HepG2 (cell line): Measurements from ENCODE around the gene TTC17. TPM values are rescaled to one million over a fixed set of nuclear protein-coding genes. Genes with fewer than 3 reads are reported as not detected.

Source experiments
- CREB1 ChIP-seq, 2 experiments: fragments of 450-650 bp in 1 of 2; IDR thresholded peaks; 2 replicates each; pipeline ENCODE4 v1.6.1; 2016 to 2017; ENCODE audit warnings: control low read depth in 1 of 2, mild to moderate bottlenecking in 1 of 2, missing compliant biosample characterization in 1 of 2, missing genetic modification characterization in 1 of 2
- ETV6 ChIP-seq: sonication (generic); formaldehyde crosslinking; conservative IDR thresholded peaks from 2 replicates; pipeline ENCODE4 v1.4.0; 2020; ENCODE audit warnings: missing genetic modification reagents
- JARID2 ChIP-seq: sonication (generic); formaldehyde crosslinking; IDR thresholded peaks from 2 replicates; pipeline ENCODE4 v1.8.1; 2023; ENCODE audit warnings: missing genetic modification reagents, inconsistent platforms; ENCODE audit not compliant: insufficient replicate concordance
- SP1 ChIP-seq, 2 experiments: fragments of 450-650 bp in 1 of 2; sonication (generic) in 1 of 2; formaldehyde crosslinking in 1 of 2; IDR thresholded peaks; 2 replicates each; pipeline versions ENCODE4 v1.4.0 to v1.6.1; 2016 to 2020; ENCODE audit warnings: missing genetic modification reagents in 1 of 2
- SRF ChIP-seq: IDR thresholded peaks from 2 replicates; pipeline ENCODE4 v1.6.1; 2011; ENCODE audit warnings: mild to moderate bottlenecking, low read depth, low read length, moderate library complexity
- ZNF354B ChIP-seq: sonication (generic); formaldehyde crosslinking; IDR thresholded peaks from 2 replicates; pipeline ENCODE4 v1.8.0; 2022; ENCODE audit warnings: mild to moderate bottlenecking, missing genetic modification reagents
- ZNF552 ChIP-seq: sonication (generic); formaldehyde crosslinking; IDR thresholded peaks from 2 replicates; pipeline ENCODE4 v1.9.0; 2022; ENCODE audit warnings: missing genetic modification reagents, mild to moderate bottlenecking, borderline replicate concordance
- ZNF570 ChIP-seq: sonication (generic); formaldehyde crosslinking; IDR thresholded peaks from 2 replicates; pipeline ENCODE4 v1.4.0; 2020; ENCODE audit warnings: mild to moderate bottlenecking, missing genetic modification reagents, borderline replicate concordance
- ZNF615 ChIP-seq: sonication (generic); formaldehyde crosslinking; IDR thresholded peaks from 2 replicates; pipeline ENCODE4 v1.5.0; 2020; ENCODE audit warnings: mild to moderate bottlenecking, missing genetic modification reagents, borderline replicate concordance
- polyA plus RNA-seq, 8 experiments: library from polyadenylated mRNA; depleted of rRNA in 3 of 8; stranded (reverse) in 7 of 8; unstranded in 1 of 8; fragments of >200 nt; fragmentation: Illumina TruSeq in 4 of 8; extraction: Trizol in 4 of 8; gene quantifications; 2 replicates each; pipeline versions ENCODE4 v1.2.1 to v1.2.3, GENCODE V29; 2011 to 2016; ENCODE audit warnings: low read depth in 4 of 8, missing spikeins in 1 of 8, mixed read lengths in 1 of 8; ENCODE audit not compliant: insufficient read depth in 1 of 8
- total RNA-seq, 5 experiments: library from RNA; depleted of rRNA; stranded (reverse); fragments of >200 nt; fragmentation: Illumina TruSeq; extraction: Trizol; gene quantifications; 2 replicates each; pipeline ENCODE4 v1.2.3, GENCODE V29; 2016; ENCODE audit warnings: low read depth in 1 of 5
- TF ChIP-seq, protein P1 (sequence below): sonication (generic); IDR thresholded peaks from 2 replicates; pipeline ENCODE4 v1.6.1; 2016; ENCODE audit warnings: low read depth, borderline replicate concordance
- TF ChIP-seq, protein P2 (sequence below): sonication (generic); formaldehyde crosslinking; IDR thresholded peaks from one replicate; pipeline ENCODE4 v1.5.1; 2020; ENCODE audit warnings: mild to moderate bottlenecking, missing genetic modification reagents; ENCODE audit errors: not compliant biosample characterization
- TF ChIP-seq, protein P3 (sequence below): sonication (generic); formaldehyde crosslinking; conservative IDR thresholded peaks from 2 replicates; pipeline ENCODE4 v1.8.1; 2023; ENCODE audit warnings: missing genetic modification reagents
- TF ChIP-seq, protein P4 (sequence below): sonication (generic); formaldehyde crosslinking; IDR thresholded peaks from 2 replicates; pipeline ENCODE4 v1.5.0; 2020; ENCODE audit warnings: missing genetic modification reagents, mild to moderate bottlenecking, borderline replicate concordance
- TF ChIP-seq, protein P5 (sequence below): sonication (generic); formaldehyde crosslinking; IDR thresholded peaks from 2 replicates; pipeline ENCODE4 v1.4.0; 2020; ENCODE audit warnings: missing genetic modification reagents

TTC17 gene
- total and polyA plus RNA-seq, 2 of the 13 experiments (the other 11 are each of a cell fraction or from before 2014, with no cell fraction given) = 55.9 to 99.7 TPM

DNA sequence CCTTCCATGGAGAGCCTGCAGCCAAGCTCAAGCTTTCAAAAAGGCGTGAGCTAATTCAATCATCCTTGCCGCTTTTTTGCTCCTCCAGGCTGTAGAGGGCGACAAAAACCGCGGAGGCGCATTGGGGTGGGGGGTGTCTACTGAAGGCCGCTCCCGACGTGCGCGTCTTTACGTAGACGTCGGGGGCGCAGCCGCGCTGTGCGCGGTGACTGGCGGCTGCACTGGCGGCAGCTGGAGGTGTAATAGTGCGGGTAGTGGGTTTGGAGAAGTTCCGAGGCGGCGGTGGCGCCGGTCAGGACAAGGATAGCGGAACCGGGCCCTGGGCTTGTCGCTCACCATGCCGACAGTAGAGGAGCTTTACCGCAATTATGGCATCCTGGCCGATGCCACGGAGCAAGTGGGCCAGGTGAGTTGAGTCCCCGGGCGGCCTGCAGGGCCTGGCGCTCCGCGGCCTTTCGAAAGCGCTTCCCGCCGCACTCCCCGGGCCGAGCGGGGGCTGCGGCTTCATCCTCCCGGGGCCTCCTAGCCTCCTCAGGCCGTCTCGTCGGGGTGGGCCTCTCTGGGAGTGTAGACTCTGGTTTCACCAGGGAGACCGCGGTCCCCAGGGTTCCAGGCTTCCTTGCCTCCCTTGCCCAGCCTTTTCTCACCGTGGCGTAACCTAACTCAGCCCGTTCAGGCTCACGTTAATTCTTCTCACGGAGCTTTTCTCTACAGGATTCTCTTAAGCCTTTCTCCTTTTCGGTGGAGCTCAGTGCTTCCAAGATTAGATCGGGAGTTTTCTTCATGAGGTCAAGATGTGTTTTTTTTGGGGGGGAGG lies 46.7 kb upstream of the TTC17 start, which contains the start of gene API5 (continued):
- TF ChIP-seq ZNF615 (CRISPR knock-in tag) (0 out of 2 replicates have a peak, but pooled peaks have one; percentile 53), JARID2 (CRISPR knock-in tag) (no peak), ETV6 (peak; percentile 84; the same call in 1 of the 2 replicates), ZNF570 (peak; percentile 75; the same call in 1 of the 2 replicates), ZNF354B (no peak), SRF (no peak), CREB1 (IDR thresholded peaks at IDR 0.05) (peak; percentile 75), CREB1 (CRISPR knock-in tag; IDR thresholded peaks at IDR 0.05) (peak; percentile 90), SP1 (IDR thresholded peaks at IDR 0.05) (no peak), SP1 (CRISPR knock-in tag; IDR thresholded peaks at IDR 0.05) (peak; percentile 60), ZNF552 (no peak)
- TF ChIP-seq, protein P1, sequence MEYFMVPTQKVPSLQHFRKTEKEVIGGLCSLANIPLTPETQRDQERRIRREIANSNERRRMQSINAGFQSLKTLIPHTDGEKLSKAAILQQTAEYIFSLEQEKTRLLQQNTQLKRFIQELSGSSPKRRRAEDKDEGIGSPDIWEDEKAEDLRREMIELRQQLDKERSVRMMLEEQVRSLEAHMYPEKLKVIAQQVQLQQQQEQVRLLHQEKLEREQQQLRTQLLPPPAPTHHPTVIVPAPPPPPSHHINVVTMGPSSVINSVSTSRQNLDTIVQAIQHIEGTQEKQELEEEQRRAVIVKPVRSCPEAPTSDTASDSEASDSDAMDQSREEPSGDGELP = peak; percentile 57; the same call in 1 of the 2 replicates
- TF ChIP-seq, protein P2, sequence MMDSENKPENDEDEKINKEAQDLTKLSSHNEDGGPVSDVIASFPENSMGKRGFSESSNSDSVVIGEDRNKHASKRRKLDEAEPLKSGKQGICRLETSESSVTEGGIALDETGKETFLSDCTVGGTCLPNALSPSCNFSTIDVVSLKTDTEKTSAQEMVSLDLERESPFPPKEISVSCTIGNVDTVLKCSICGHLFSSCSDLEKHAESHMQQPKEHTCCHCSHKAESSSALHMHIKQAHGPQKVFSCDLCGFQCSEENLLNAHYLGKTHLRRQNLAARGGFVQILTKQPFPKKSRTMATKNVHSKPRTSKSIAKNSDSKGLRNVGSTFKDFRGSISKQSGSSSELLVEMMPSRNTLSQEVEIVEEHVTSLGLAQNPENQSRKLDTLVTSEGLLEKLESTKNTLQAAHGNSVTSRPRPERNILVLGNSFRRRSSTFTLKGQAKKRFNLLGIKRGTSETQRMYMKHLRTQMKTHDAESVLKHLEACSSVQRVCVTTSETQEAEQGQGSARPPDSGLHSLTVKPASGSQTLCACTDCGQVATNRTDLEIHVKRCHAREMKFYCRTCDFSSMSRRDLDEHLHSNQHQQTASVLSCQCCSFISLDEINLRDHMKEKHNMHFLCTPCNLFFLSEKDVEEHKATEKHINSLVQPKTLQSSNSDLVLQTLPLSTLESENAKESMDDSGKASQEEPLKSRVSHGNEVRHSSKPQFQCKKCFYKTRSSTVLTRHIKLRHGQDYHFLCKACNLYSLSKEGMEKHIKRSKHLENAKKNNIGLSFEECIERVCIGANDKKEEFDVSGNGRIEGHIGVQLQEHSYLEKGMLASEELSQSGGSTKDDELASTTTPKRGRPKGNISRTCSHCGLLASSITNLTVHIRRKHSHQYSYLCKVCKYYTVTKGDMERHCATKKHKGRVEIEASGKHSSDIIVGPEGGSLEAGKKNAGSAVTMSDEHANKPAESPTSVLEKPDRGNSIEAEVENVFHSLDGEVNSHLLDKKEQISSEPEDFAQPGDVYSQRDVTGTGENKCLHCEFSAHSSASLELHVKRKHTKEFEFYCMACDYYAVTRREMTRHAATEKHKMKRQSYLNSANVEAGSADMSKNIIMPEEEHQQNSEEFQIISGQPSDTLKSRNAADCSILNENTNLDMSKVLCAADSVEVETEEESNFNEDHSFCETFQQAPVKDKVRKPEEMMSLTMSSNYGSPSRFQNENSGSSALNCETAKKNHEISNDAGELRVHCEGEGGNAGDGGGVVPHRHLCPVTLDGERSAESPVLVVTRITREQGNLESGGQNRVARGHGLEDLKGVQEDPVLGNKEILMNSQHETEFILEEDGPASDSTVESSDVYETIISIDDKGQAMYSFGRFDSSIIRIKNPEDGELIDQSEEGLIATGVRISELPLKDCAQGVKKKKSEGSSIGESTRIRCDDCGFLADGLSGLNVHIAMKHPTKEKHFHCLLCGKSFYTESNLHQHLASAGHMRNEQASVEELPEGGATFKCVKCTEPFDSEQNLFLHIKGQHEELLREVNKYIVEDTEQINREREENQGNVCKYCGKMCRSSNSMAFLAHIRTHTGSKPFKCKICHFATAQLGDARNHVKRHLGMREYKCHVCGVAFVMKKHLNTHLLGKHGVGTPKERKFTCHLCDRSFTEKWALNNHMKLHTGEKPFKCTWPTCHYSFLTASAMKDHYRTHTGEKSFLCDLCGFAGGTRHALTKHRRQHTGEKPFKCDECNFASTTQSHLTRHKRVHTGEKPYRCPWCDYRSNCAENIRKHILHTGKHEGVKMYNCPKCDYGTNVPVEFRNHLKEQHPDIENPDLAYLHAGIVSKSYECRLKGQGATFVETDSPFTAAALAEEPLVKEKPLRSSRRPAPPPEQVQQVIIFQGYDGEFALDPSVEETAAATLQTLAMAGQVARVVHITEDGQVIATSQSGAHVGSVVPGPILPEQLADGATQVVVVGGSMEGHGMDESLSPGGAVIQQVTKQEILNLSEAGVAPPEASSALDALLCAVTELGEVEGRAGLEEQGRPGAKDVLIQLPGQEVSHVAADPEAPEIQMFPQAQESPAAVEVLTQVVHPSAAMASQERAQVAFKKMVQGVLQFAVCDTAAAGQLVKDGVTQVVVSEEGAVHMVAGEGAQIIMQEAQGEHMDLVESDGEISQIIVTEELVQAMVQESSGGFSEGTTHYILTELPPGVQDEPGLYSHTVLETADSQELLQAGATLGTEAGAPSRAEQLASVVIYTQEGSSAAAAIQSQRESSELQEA (CRISPR knock-in tag) = peak; percentile 69
- TF ChIP-seq, protein P3, sequence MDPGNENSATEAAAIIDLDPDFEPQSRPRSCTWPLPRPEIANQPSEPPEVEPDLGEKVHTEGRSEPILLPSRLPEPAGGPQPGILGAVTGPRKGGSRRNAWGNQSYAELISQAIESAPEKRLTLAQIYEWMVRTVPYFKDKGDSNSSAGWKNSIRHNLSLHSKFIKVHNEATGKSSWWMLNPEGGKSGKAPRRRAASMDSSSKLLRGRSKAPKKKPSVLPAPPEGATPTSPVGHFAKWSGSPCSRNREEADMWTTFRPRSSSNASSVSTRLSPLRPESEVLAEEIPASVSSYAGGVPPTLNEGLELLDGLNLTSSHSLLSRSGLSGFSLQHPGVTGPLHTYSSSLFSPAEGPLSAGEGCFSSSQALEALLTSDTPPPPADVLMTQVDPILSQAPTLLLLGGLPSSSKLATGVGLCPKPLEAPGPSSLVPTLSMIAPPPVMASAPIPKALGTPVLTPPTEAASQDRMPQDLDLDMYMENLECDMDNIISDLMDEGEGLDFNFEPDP (CRISPR knock-in tag) = no peak
- TF ChIP-seq, protein P4, sequence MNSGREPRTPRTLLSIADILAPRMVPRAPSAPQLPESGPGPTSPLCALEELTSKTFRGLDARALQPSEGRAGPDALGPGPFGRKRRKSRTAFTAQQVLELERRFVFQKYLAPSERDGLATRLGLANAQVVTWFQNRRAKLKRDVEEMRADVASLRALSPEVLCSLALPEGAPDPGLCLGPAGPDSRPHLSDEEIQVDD = no peak
- TF ChIP-seq, protein P5, sequence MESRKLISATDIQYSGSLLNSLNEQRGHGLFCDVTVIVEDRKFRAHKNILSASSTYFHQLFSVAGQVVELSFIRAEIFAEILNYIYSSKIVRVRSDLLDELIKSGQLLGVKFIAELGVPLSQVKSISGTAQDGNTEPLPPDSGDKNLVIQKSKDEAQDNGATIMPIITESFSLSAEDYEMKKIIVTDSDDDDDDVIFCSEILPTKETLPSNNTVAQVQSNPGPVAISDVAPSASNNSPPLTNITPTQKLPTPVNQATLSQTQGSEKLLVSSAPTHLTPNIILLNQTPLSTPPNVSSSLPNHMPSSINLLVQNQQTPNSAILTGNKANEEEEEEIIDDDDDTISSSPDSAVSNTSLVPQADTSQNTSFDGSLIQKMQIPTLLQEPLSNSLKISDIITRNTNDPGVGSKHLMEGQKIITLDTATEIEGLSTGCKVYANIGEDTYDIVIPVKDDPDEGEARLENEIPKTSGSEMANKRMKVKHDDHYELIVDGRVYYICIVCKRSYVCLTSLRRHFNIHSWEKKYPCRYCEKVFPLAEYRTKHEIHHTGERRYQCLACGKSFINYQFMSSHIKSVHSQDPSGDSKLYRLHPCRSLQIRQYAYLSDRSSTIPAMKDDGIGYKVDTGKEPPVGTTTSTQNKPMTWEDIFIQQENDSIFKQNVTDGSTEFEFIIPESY (CRISPR knock-in tag) = peak; percentile 21; the same call in 1 of the 2 replicates
